ENCODE measurements around the gene ZNF777. TPM values are rescaled to one million over a fixed set of nuclear protein-coding genes. Genes with fewer than 3 reads are reported as not detected.

Gene ZNF777
- total RNA-seq, 1 donor from 2014 or later = 13.4 TPM

DNA sequence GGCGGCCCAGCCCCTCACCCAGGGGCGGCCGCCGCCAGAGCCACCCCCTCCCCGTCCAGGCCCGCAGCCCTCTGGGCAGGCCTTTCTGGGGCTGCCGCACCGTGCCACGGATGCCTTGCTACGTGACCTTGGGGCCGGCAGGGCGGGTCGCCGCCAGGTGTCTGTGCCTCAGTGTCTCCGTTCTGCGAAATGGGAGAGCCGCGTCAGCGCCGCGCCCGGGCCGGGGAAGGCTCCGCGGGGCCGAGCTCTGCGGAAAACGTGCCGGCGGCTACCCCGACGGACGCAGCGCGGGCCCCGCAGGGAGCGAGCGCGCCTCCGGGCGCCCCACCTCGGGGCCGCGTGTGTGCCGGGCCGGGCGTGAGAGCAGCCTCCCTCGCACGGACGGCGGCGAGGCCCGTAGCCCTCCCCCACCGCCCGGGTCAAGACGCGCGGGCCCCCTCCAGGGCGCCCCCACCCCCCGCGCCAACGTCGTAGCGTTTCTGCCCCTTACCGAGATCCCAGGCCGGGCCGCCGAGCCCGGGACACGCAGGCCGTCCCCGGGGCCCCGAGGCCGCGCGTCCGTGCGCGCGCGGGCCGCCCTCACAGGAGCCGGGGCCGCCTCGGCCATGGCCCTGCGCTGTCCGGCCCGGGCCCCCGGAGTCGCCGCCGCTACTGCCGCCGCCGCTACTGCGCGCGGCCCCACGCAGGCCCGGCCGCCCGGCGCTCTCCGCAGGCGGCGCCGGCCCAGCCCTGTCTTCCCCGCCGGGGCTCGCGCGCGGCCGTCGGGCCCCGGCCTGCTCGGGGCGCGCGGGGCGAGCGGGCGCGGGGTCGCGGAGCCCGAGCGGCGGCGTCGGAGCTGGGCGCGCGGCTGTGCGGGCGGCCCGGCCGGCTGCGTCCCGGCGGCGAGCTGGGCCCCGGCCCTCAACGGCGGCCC lies 1.1 kb downstream of the ZNF777 start:
- Histone ChIP-seq H3K27me3 (no peaks in the 10 kb centered on the region), H3K4me1 (peaks cover 3 to 9% of the 10 kb centered on the region in 2 donors), H3K27ac (no peak overlapping the region), H3K36me3 (peaks cover 7 to 17% of the 10 kb centered on the region in 2 donors), H3K9me3 (no peaks in the 10 kb centered on the region), H3K4me3 (peak overlapping the region; percentile 85 to 99)
- no peak for DNase-seq (ENCODE audit: low spot score in 2 of 2)
- TF ChIP-seq, protein P1, sequence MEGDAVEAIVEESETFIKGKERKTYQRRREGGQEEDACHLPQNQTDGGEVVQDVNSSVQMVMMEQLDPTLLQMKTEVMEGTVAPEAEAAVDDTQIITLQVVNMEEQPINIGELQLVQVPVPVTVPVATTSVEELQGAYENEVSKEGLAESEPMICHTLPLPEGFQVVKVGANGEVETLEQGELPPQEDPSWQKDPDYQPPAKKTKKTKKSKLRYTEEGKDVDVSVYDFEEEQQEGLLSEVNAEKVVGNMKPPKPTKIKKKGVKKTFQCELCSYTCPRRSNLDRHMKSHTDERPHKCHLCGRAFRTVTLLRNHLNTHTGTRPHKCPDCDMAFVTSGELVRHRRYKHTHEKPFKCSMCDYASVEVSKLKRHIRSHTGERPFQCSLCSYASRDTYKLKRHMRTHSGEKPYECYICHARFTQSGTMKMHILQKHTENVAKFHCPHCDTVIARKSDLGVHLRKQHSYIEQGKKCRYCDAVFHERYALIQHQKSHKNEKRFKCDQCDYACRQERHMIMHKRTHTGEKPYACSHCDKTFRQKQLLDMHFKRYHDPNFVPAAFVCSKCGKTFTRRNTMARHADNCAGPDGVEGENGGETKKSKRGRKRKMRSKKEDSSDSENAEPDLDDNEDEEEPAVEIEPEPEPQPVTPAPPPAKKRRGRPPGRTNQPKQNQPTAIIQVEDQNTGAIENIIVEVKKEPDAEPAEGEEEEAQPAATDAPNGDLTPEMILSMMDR (IDR thresholded peaks at IDR 0.05) = no peak
- intact Hi-C loops (cut with DNase I) = loop anchor here (2.0 kb wide), 1 partner anchor 37 kb away; the partner anchor contains the start of gene ZNF746

DNA sequence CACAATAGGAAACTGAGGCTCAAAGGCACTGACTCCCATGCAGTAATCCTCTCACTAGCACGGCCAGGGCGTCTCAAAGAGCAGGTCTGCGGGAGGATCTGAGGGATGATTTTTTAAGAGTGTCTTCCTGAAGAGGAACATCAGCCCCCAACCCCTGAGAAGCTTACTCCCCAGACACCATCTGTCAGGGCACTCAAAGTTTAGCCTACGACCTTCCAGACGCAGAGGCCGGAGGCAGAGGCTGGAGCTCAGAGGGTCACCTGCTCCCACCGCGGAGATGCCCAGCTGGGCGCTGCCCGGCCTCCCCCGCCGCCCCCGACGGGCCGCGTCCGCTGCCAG lies 1.7 kb downstream of the ZNF777 start:
- Histone ChIP-seq H3K4me3 (peak overlapping the region; percentile 66 to 76), H3K9me3 (no peaks in the 10 kb centered on the region), H3K4me1 (peaks cover 3 to 9% of the 10 kb centered on the region in 2 donors), H3K36me3 (peaks cover 14 to 23% of the 10 kb centered on the region in 2 donors), H3K27me3 (no peaks in the 10 kb centered on the region), H3K27ac (no peak overlapping the region)
- intact Hi-C loops (cut with DNase I) = no loop called here
- no peak for DNase-seq (ENCODE audit: low spot score in 2 of 2)
- TF ChIP-seq, protein P1 (IDR thresholded peaks at IDR 0.05) = no peak

DNA sequence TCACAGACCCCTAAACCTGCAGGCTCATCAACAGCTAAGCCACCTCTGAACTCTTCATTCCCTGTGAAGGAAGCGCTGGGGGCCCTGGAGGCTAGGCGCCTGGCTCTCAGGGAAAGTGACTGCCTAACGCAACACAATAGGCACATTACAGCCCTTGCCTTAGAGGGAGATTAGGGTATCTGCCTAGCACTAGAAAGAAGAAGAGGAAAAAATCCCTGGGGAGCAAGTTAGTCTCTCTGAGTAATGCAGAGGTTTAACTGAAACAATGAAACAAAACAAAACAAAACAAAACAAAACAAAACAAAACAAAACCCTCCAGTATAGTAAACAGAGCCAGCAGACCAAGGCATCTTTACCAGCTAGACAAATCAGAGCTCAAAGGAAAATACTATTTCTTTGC lies 2.6 kb downstream of the ZNF777 start:
- Histone ChIP-seq H3K27me3 (no peaks in the 10 kb centered on the region), H3K27ac (no peak overlapping the region), H3K9me3 (no peaks in the 10 kb centered on the region), H3K36me3 (peaks cover 21 to 32% of the 10 kb centered on the region in 2 donors), H3K4me3 (peak overlapping the region in 1 of 2 donors; percentile 76), H3K4me1 (peaks cover 3 to 9% of the 10 kb centered on the region in 2 donors)
- TF ChIP-seq, protein P1 (IDR thresholded peaks at IDR 0.05) = no peak
- intact Hi-C loops (cut with DNase I) = no loop called here
- no peak for DNase-seq (ENCODE audit: low spot score in 2 of 2)

DNA sequence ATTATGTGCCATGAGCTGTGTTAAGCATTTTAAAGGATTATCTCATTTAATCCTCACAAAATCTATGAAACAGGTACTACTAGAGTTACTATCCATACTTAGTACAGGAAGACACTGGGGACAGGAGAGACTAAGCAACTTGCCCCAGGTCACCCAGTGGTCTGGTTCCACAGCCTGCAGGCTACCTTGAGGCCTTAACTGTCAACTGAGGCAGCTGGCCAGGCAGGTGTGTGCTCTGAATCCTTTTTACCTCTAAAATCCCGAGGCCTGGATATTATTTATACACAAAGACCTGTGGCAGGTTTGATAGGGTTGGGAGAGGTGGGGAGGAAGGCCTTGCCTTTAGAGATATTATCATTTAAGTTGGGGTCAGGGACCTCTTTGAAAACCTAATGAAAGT lies 3.1 kb downstream of the ZNF777 start:
- no peaks in the 10 kb centered on the region for H3K27me3 ChIP-seq
- no peak overlapping the region for H3K4me3 ChIP-seq
- intact Hi-C loops (cut with DNase I) = no loop called here
- H3K27ac ChIP-seq = no peak overlapping the region
- TF ChIP-seq, protein P1 (IDR thresholded peaks at IDR 0.05) = no peak
- no peak for DNase-seq (ENCODE audit: low spot score in 2 of 2)
- H3K36me3 ChIP-seq = peaks cover 21 to 37% of the 10 kb centered on the region in 2 donors
- no peaks in the 10 kb centered on the region for H3K9me3 ChIP-seq
- H3K4me1 ChIP-seq = peaks cover 3 to 9% of the 10 kb centered on the region in 2 donors

DNA sequence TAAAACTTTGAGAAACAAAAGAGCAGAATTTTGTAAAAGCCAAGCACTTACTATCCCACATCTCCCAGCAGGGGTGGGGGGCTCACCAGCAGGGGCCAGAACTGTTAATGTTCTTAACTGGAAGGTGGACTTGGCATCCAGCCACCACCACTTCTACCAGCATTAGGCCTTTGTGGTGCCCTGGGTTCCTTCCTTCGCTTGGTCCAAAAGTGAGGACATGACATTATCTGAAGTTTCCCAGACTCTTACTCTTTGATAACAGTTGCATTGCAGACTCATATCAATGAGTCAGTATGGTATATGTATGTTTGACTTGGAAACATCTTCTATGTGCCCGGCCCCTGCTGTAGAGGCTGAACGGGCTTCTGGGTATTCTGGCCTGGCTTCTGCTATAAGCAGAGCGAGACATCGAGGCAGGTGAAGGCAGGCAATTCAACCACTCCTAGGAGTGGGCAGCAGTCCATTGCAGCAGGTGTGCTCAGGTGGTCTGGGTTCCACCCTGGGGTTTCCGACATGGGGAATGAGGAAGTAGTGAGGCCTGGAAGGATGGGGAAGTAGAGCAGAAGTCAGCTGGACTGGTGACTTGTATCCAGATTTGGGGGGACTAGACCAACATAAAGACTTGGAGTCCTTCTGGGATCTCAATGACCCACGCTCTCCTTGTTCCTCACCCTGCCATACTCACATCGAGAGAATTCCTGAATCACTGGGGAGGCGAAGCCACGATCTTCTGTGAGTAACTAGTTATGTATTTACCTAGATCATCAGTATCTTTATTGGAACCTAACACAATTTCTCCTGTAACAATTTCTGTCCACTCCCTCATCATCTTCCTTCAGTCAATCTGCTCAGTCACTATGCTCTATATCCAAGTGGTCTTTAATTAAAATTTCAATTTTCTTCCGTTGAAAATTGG lies 4.1 kb downstream of the ZNF777 start:
- Histone ChIP-seq H3K4me1 (peaks cover 3 to 9% of the 10 kb centered on the region in 2 donors), H3K36me3 (peaks cover 21 to 39% of the 10 kb centered on the region in 2 donors), H3K9me3 (no peaks in the 10 kb centered on the region), H3K27me3 (no peaks in the 10 kb centered on the region), H3K27ac (no peak overlapping the region), H3K4me3 (no peak overlapping the region)
- TF ChIP-seq, protein P1 (IDR thresholded peaks at IDR 0.05) = no peak
- DNase-seq (ENCODE audit: low spot score in 2 of 2) = no peak
- intact Hi-C loops (cut with DNase I) = no loop called here
